Endothelial cell of umbilical vein (primary cell): Measurements from ENCODE around the gene C2orf81. TPM values are rescaled to one million over a fixed set of nuclear protein-coding genes. Genes with fewer than 3 reads are reported as not detected.

ENCODE experiments used
- BruUV-seq: library from RNA; stranded (reverse); fragments of 400-500 nt; replicated peaks from 2 replicates; lab custom pipeline; 2021; lab: Mats Ljungman, UMichigan
- CTCF ChIA-PET: fragments of 300-600, 350-600 bp; sonication (Branson Sonifier 250); formaldehyde crosslinking; loops from one replicate; lab custom pipeline; 2021; ENCODE audit warnings: antibody characterized with exemption, inconsistent platforms; lab: Charles Lee
- POLR2A ChIA-PET: fragments of 300-600, 350-600 bp; sonication (Branson Sonifier 250); formaldehyde crosslinking; loops from one replicate; lab custom pipeline; 2021; ENCODE audit warnings: antibody characterized with exemption, inconsistent platforms; lab: Charles Lee
- DNase-seq: peaks from one replicate; pipeline ENCODE4 v3.0.0-alpha.2; 2011; ENCODE audit warnings: low read depth, low spot score
- FAIRE-seq: peaks from 2 replicates; lab custom pipeline; 2011; peaks lifted over from hg19 to GRCh38; lab: Jason Lieb, UNC
- H2AFZ ChIP-seq: 2 replicates; pipeline ENCODE4 v1.6.0; 2012; ENCODE audit warnings: low read depth, low read length, control low read depth, inconsistent platforms
- H3K27ac ChIP-seq: 2 replicates; pipeline ENCODE4 v1.5.1; 2011; ENCODE audit warnings: low read depth, mild to moderate bottlenecking, control low read depth, low read length, moderate library complexity; ENCODE audit not compliant: insufficient read depth
- H3K27me3 ChIP-seq, 2 experiments: 2 replicates each; pipeline versions ENCODE4 v1.6.0 to v1.6.1; 2011; ENCODE audit warnings: low read length in 2 of 2, mixed read lengths in 1 of 2; ENCODE audit not compliant: control insufficient read depth in 2 of 2, insufficient read depth in 2 of 2
- H3K36me3 ChIP-seq, 2 experiments: 2 replicates in 1 of 2; 3 replicates in 1 of 2; pipeline ENCODE4 v1.5.1; 2011; ENCODE audit warnings: low read length in 2 of 2, mild to moderate bottlenecking in 1 of 2, moderate library complexity in 1 of 2; ENCODE audit not compliant: control insufficient read depth in 2 of 2, insufficient read depth in 2 of 2; ENCODE audit errors: extremely low read depth in 1 of 2
- H3K4me1 ChIP-seq: 3 replicates; pipeline ENCODE4 v1.5.1; 2011; ENCODE audit warnings: mild to moderate bottlenecking, low read length; ENCODE audit not compliant: control insufficient read depth, insufficient read depth; ENCODE audit errors: extremely low read depth
- H3K4me2 ChIP-seq: 2 replicates; pipeline ENCODE4 v1.6.1; 2011; ENCODE audit warnings: low read length, control low read depth, mixed read lengths; ENCODE audit not compliant: insufficient read depth
- H3K4me3 ChIP-seq, 3 experiments: fragments of 200-600 bp in 1 of 3; sonication (generic), shearing (Covaris generic) in 1 of 3; replicated peaks in 1 of 3; 2 replicates each; pipeline ENCODE4 v1.5.1; 2011 to 2016; ENCODE audit warnings: control low read depth in 3 of 3, low read length in 3 of 3, mild to moderate bottlenecking in 2 of 3, inconsistent platforms in 1 of 3, low read depth in 1 of 3, moderate library complexity in 1 of 3; ENCODE audit not compliant: insufficient read depth in 1 of 3
- H3K79me2 ChIP-seq: 2 replicates; pipeline ENCODE4 v1.6.0; 2012; ENCODE audit warnings: low read length, inconsistent platforms; ENCODE audit not compliant: control insufficient read depth, insufficient read depth
- H3K9ac ChIP-seq: replicated peaks from 2 replicates; pipeline ENCODE3; 2011; ENCODE audit warnings: low read length, control low read depth; ENCODE audit not compliant: insufficient read depth; ENCODE audit errors: extremely low read depth
- H3K9me1 ChIP-seq: replicated peaks from 3 replicates; pipeline ENCODE4 v1.6.0; 2011; ENCODE audit warnings: mild to moderate bottlenecking, low read length; ENCODE audit not compliant: control insufficient read depth, insufficient read depth; ENCODE audit errors: extremely low read depth
- H3K9me3 ChIP-seq: replicated peaks from 2 replicates; pipeline ENCODE4 v1.5.1; 2012; ENCODE audit warnings: low read length, inconsistent platforms; ENCODE audit not compliant: control insufficient read depth, insufficient read depth
- H4K20me1 ChIP-seq: replicated peaks from 2 replicates; pipeline ENCODE3; 2011; ENCODE audit warnings: mild to moderate bottlenecking, low read length; ENCODE audit not compliant: control insufficient read depth, insufficient read depth; ENCODE audit errors: extremely low read depth
- EZH2 ChIP-seq: IDR thresholded peaks from 2 replicates; pipeline ENCODE4 v1.6.1; 2012; ENCODE audit warnings: borderline replicate concordance, low read depth, mild to moderate bottlenecking, moderate library complexity, low read length, inconsistent platforms; ENCODE audit not compliant: severe bottlenecking
- FOS ChIP-seq: IDR thresholded peaks from 2 replicates; pipeline ENCODE4 v1.6.1; 2011; ENCODE audit warnings: mild to moderate bottlenecking, low read length, moderate library complexity, borderline replicate concordance; ENCODE audit not compliant: insufficient read depth
- GATA2 ChIP-seq: IDR thresholded peaks from 2 replicates; pipeline ENCODE4 v1.7.0; 2011; ENCODE audit warnings: low read depth, mild to moderate bottlenecking, moderate library complexity, mixed read lengths, low read length; ENCODE audit not compliant: insufficient read length, insufficient read depth
- JUN ChIP-seq: IDR thresholded peaks from 2 replicates; pipeline ENCODE4 v1.6.1; 2011; ENCODE audit warnings: borderline replicate concordance, low read depth; ENCODE audit not compliant: insufficient read length, insufficient read depth
- POLR2A ChIP-seq: IDR thresholded peaks from 2 replicates; pipeline ENCODE4 v1.6.1; 2012; ENCODE audit warnings: low read depth, mild to moderate bottlenecking, control low read depth, low read length
- POLR2AphosphoS5 ChIP-seq: IDR thresholded peaks from 2 replicates; pipeline ENCODE4 v1.6.1; 2012; ENCODE audit warnings: low read depth, mild to moderate bottlenecking, control low read depth, low read length, moderate library complexity; ENCODE audit not compliant: insufficient read depth
- dilution Hi-C: fragments of 300-500 bp; cut with MboI; formaldehyde crosslinking; loops from one replicate; pipeline ENCODE4 v1.15.0; 2019; ENCODE audit warnings: low sequenced_read_pairs; ENCODE audit not compliant: extremely low pct_ligation_motif_present
- intact Hi-C: fragments of 100-400 bp; cut with micrococcal nuclease; formaldehyde crosslinking; loops from one replicate; pipeline ENCODE4 v1.10.0; 2022
- polyA plus RNA-seq, 4 experiments: library from polyadenylated mRNA; depleted of rRNA in 3 of 4; stranded (reverse) in 3 of 4; unstranded in 1 of 4; fragments of >200 nt; gene quantifications; 2 replicates each; pipeline versions ENCODE4 v1.2.1 to v1.2.3, GENCODE V29; 2011 to 2012; ENCODE audit warnings: missing spikeins in 1 of 4
- total RNA-seq: library from RNA; stranded (reverse); gene quantifications from 2 replicates; pipeline ENCODE4 v1.2.3, GENCODE V29; 2021
- TF ChIP-seq, protein P1 (sequence below), 2 donors: IDR thresholded peaks; 1 replicate in 1 of 2; 2 replicates in 1 of 2; pipeline ENCODE4 v1.5.1; 2011; ENCODE audit warnings: low read length in 2 of 2, mild to moderate bottlenecking in 2 of 2, moderate library complexity in 2 of 2, control low read depth in 1 of 2, inconsistent platforms in 1 of 2, low read depth in 1 of 2; ENCODE audit not compliant: insufficient read depth in 1 of 2; ENCODE audit errors: extremely low read depth in 1 of 2

Gene C2orf81
- total and polyA plus RNA-seq, 2 donors (not counting 3 experiments of a cell fraction or from before 2014, with no cell fraction given) = 0.17 to 0.71 TPM

DNA sequence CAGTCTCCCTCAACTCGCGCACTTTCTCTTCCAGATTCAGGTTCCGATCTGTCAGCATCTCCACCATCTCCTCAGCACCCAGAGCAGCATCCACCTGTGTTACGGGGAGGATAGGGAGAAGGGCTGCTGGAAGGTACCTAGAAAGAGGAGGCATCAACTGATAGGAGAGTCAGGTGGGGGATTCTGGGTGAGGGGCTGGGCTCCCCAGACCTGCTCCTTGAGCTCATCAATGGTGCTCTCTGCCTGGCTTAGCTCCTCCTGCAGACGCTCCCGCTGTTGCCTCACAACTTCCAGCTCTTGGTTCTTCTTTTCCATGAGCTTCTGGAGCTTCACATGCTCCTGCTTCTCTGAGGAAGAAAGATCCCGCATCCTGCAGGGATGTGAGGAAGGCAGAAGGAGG is 51.4 kb downstream of the C2orf81 start:
- no TSS peak for BruUV-seq
- Histone ChIP-seq H3K4me3 (no peak overlapping the region), H3K9me3 (no peaks in the 10 kb centered on the region), H3K79me2 (peaks cover 2% of the 10 kb centered on the region), H3K36me3 (peaks cover 16 to 61% of the 10 kb centered on the region in 2 experiments), H4K20me1 (no peaks in the 10 kb centered on the region), H3K9me1 (no peaks in the 10 kb centered on the region), H3K27ac (no peak overlapping the region), H3K4me2 (no peak overlapping the region), H3K4me1 (no peaks in the 10 kb centered on the region), H2AFZ (no peak overlapping the region), H3K27me3 (no peaks in the 10 kb centered on the region), H3K9ac (no peak overlapping the region)
- no peak for DNase-seq
- TF ChIP-seq, protein P1, sequence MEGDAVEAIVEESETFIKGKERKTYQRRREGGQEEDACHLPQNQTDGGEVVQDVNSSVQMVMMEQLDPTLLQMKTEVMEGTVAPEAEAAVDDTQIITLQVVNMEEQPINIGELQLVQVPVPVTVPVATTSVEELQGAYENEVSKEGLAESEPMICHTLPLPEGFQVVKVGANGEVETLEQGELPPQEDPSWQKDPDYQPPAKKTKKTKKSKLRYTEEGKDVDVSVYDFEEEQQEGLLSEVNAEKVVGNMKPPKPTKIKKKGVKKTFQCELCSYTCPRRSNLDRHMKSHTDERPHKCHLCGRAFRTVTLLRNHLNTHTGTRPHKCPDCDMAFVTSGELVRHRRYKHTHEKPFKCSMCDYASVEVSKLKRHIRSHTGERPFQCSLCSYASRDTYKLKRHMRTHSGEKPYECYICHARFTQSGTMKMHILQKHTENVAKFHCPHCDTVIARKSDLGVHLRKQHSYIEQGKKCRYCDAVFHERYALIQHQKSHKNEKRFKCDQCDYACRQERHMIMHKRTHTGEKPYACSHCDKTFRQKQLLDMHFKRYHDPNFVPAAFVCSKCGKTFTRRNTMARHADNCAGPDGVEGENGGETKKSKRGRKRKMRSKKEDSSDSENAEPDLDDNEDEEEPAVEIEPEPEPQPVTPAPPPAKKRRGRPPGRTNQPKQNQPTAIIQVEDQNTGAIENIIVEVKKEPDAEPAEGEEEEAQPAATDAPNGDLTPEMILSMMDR (IDR thresholded peaks at IDR 0.05; ENCODE audit: extremely low read depth in 1 of 2, insufficient read depth in 1 of 2, low read depth in 1 of 2, low read length in 2 of 2) = no peak
- no peak for TF ChIP-seq POLR2AphosphoS5
- no peak for TF ChIP-seq FOS
- ChIA-PET POLR2A (no interaction called here), CTCF (no interaction called here)
- intact Hi-C loops (no loop called here), dilution Hi-C loops (no loop called here)
- no peak for FAIRE-seq

DNA sequence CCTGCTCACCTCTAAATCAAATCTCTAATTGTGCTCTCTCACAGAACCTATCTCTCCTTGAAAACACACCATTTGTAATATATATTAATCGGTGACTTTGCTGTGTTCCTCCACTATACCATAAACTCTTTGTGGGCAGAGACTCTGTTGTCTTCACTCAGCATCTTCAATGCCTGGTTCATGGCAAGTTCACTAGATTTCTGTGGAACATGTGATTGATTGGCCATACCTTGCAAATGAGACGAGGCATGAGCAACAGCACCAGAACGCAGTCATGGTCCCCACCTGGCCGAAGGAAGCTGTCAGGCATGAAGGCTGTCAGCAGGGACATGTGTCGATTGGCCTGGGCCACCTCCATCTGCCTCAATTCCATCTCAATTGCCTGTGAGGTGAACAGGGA is 52.9 kb downstream of the C2orf81 start:
- no peaks in the 10 kb centered on the region for H3K79me2 ChIP-seq
- H2AFZ ChIP-seq = no peak overlapping the region
- no peak for DNase-seq
- ChIA-PET POLR2A (no interaction called here), CTCF (interaction anchor here (1.2 kb wide), 1 partner anchor 34 kb away, joined by 4 read pairs; no protein-coding TSS in a partner anchor)
- H4K20me1 ChIP-seq = no peaks in the 10 kb centered on the region
- H3K4me2 ChIP-seq = no peak overlapping the region
- no TSS peak for BruUV-seq
- TF ChIP-seq FOS (no peak), JUN (no peak), GATA2 (no peak), POLR2A (no peak), POLR2AphosphoS5 (no peak), EZH2 (no peak)
- TF ChIP-seq, protein P1 (IDR thresholded peaks at IDR 0.05; ENCODE audit: extremely low read depth in 1 of 2, insufficient read depth in 1 of 2, low read depth in 1 of 2, low read length in 2 of 2) = no peak
- H3K27ac ChIP-seq = no peak overlapping the region
- intact Hi-C loops = no loop called here
- dilution Hi-C loops = no loop called here
- no peak for FAIRE-seq
- H3K4me3 ChIP-seq = no peak overlapping the region
- no peaks in the 10 kb centered on the region for H3K27me3 ChIP-seq
- peaks cover 16 to 75% of the 10 kb centered on the region in 2 experiments for H3K36me3 ChIP-seq
- no peaks in the 10 kb centered on the region for H3K9me1 ChIP-seq
- no peaks in the 10 kb centered on the region for H3K9me3 ChIP-seq
- no peak overlapping the region for H3K9ac ChIP-seq
- no peaks in the 10 kb centered on the region for H3K4me1 ChIP-seq
